GM19438 (cell line): Measurements from ENCODE around the gene GPRC5B.

Experiments used
- ATAC-seq: cut with Tn5 transposase; IDR thresholded peaks from one replicate; pipeline ENCODE4 v1.9.1; 2021; ENCODE audit warnings: low read depth; ENCODE audit not compliant: unreplicated experiment

Gene GPRC5B

GRCh38 chr16:19850131-19850817 lies 34.4 kb downstream of the GPRC5B start:
- no peak for ATAC-seq

GRCh38 chr16:19848756-19849155 lies 35.9 kb downstream of the GPRC5B start:
- no peak for ATAC-seq

GRCh38 chr16:19846436-19846835 lies 38.2 kb downstream of the GPRC5B start:
- no peak for ATAC-seq

- ATAC-seq = no peak
These were observed 39.6 kb downstream of the GPRC5B start for GRCh38 chr16:19844945-19845641.

- ATAC-seq = no peak
These were observed 41.3 kb downstream of the GPRC5B start for GRCh38 chr16:19843371-19843770.

GRCh38 chr16:19842426-19843157 lies 42.1 kb downstream of the GPRC5B start:
- ATAC-seq = no peak

- no peak for ATAC-seq
These were observed 43.5 kb downstream of the GPRC5B start for GRCh38 chr16:19841184-19841583.

- no peak for ATAC-seq
These were observed 44.0 kb downstream of the GPRC5B start for GRCh38 chr16:19840524-19841110.

- no peak for ATAC-seq
These were observed 46.5 kb downstream of the GPRC5B start for GRCh38 chr16:19837984-19838707.

GRCh38 chr16:19837331-19837980 lies 47.2 kb downstream of the GPRC5B start:
- ATAC-seq = no peak

- no peak for ATAC-seq
These were observed 48.7 kb downstream of the GPRC5B start for GRCh38 chr16:19835968-19836421.

GRCh38 chr16:19835196-19835595 lies 49.5 kb downstream of the GPRC5B start:
- ATAC-seq = no peak

- no peak for ATAC-seq
These were observed 51.1 kb downstream of the GPRC5B start for GRCh38 chr16:19833581-19833980.

GRCh38 chr16:19833176-19833575 lies 51.5 kb downstream of the GPRC5B start:
- no peak for ATAC-seq

- no peak for ATAC-seq
These were observed 53.0 kb downstream of the GPRC5B start for GRCh38 chr16:19831678-19832077.

- ATAC-seq = no peak
These were observed 53.6 kb downstream of the GPRC5B start for GRCh38 chr16:19830902-19831560.

GRCh38 chr16:19829844-19830692 lies 54.6 kb downstream of the GPRC5B start:
- ATAC-seq = no peak

- ATAC-seq = no peak
These were observed 60.4 kb downstream of the GPRC5B start for GRCh38 chr16:19824216-19824615.

GRCh38 chr16:19823322-19823721 lies 61.3 kb downstream of the GPRC5B start:
- no peak for ATAC-seq
